HG03469 (cell line): ENCODE data around the gene BAIAP3.

ENCODE experiments used
- ATAC-seq: cut with Tn5 transposase; IDR thresholded peaks from one replicate; pipeline ENCODE4 v1.9.1; 2021; ENCODE audit warnings: mild to moderate bottlenecking, moderate library complexity, moderate number of reproducible peaks; ENCODE audit not compliant: unreplicated experiment

BAIAP3 gene

GRCh38 chr16:1362807-1363206, 29.4 kb downstream of the BAIAP3 start:
- ATAC-seq: no peak

- ATAC-seq: no peak
Observed at GRCh38 chr16:1363501-1364041, 30.1 kb downstream of the BAIAP3 start.

- no peak for ATAC-seq
Observed at GRCh38 chr16:1364510-1364909, 31.1 kb downstream of the BAIAP3 start.

GRCh38 chr16:1366060-1366711, 32.7 kb downstream of the BAIAP3 start:
- ATAC-seq: no peak

- no peak for ATAC-seq
Observed at GRCh38 chr16:1366712-1367299, 33.4 kb downstream of the BAIAP3 start.

- ATAC-seq: no peak
Observed at GRCh38 chr16:1367486-1368174, 34.2 kb downstream of the BAIAP3 start.

GRCh38 chr16:1371054-1371978, 37.9 kb downstream of the BAIAP3 start:
- ATAC-seq: no peak

- ATAC-seq: no peak
Observed at GRCh38 chr16:1372292-1372950, 39.0 kb downstream of the BAIAP3 start.

GRCh38 chr16:1374418-1375297, 41.2 kb downstream of the BAIAP3 start:
- no peak for ATAC-seq

GRCh38 chr16:1375298-1375640, 41.8 kb downstream of the BAIAP3 start:
- no peak for ATAC-seq

- no peak for ATAC-seq
Observed at GRCh38 chr16:1375741-1376410, 42.4 kb downstream of the BAIAP3 start.

- no peak for ATAC-seq
Observed at GRCh38 chr16:1377406-1378010, 44.1 kb downstream of the BAIAP3 start.

- ATAC-seq: no peak
Observed at GRCh38 chr16:1378087-1378803, 44.8 kb downstream of the BAIAP3 start.

- no peak for ATAC-seq
Observed at GRCh38 chr16:1378804-1379303, 45.4 kb downstream of the BAIAP3 start.

GRCh38 chr16:1379304-1380076, 46.0 kb downstream of the BAIAP3 start:
- ATAC-seq: no peak

- no peak for ATAC-seq
Observed at GRCh38 chr16:1380195-1380594, 46.8 kb downstream of the BAIAP3 start.
